CD4-positive, CD25-positive, alpha-beta regulatory T cell (primary cell): Measurements from ENCODE around the gene MARVELD1. TPM values are rescaled to one million over a fixed set of nuclear protein-coding genes. Genes with fewer than 3 reads are reported as not detected.

Experiments
- ATAC-seq, 2 donors: fragments of 150-1000 bp; cut with Tn5 transposase; one replicate each; pipeline ENCODE4 v1.10.0; 2021; ENCODE audit warnings: low read depth in 2 of 2, moderate number of reproducible peaks in 2 of 2, moderate library complexity in 1 of 2
- DNase-seq, 3 donors: peaks; one replicate each; pipeline versions ENCODE4 v3.0.0 to v3.0.0-alpha.2; 2012 to 2022; ENCODE audit warnings: mixed read lengths in 1 of 3
- H3K27ac ChIP-seq: one replicate; pipeline ENCODE4 v1.7.0; 2013; ENCODE audit warnings: mild to moderate bottlenecking, low read length; ENCODE audit not compliant: insufficient read depth, poor library complexity, severe bottlenecking
- H3K27me3 ChIP-seq: one replicate; pipeline ENCODE4 v1.7.0; 2013; ENCODE audit warnings: low read length; ENCODE audit not compliant: control insufficient read depth, insufficient read depth
- H3K36me3 ChIP-seq: one replicate; pipeline ENCODE4 v1.7.0; 2013; ENCODE audit warnings: mild to moderate bottlenecking, low read length, moderate library complexity; ENCODE audit not compliant: control insufficient read depth, insufficient read depth
- H3K4me1 ChIP-seq: 2 replicates; pipeline ENCODE4 v1.7.0; 2013; ENCODE audit warnings: mild to moderate bottlenecking, low read length; ENCODE audit not compliant: insufficient read depth, control insufficient read depth, poor library complexity, severe bottlenecking
- H3K4me3 ChIP-seq: one replicate; pipeline ENCODE4 v1.7.0; 2013; ENCODE audit warnings: low read depth, mild to moderate bottlenecking, low read length, moderate library complexity
- H3K9me3 ChIP-seq, 2 experiments: 1 replicate in 1 of 2; 2 replicates in 1 of 2; pipeline ENCODE4 v1.7.0; 2013; ENCODE audit warnings: low read length in 2 of 2, mild to moderate bottlenecking in 1 of 2, moderate library complexity in 1 of 2; ENCODE audit not compliant: control insufficient read depth in 2 of 2
- H3K27ac Mint-ChIP-seq, 3 donors: one replicate each; pipeline ENCODE4 v1.8.0; 2020 to 2022; ENCODE audit warnings: mild to moderate bottlenecking in 3 of 3, mixed read lengths in 3 of 3, moderate library complexity in 2 of 3
- H3K27me3 Mint-ChIP-seq: one replicate; pipeline ENCODE4 v1.8.0; 2022; ENCODE audit warnings: mild to moderate bottlenecking, mixed read lengths
- H3K36me3 Mint-ChIP-seq: one replicate; pipeline ENCODE4 v1.8.0; 2020; ENCODE audit warnings: mixed read lengths
- H3K4me1 Mint-ChIP-seq, 4 donors: one replicate each; pipeline ENCODE4 v1.8.0; 2020 to 2022; ENCODE audit warnings: mixed read lengths in 4 of 4, mild to moderate bottlenecking in 1 of 4
- H3K4me3 Mint-ChIP-seq, 4 donors: one replicate each; pipeline ENCODE4 v1.8.0; 2020 to 2022; ENCODE audit warnings: mild to moderate bottlenecking in 4 of 4, mixed read lengths in 4 of 4, moderate library complexity in 3 of 4
- H3K9me3 Mint-ChIP-seq, 7 donors: one replicate each; pipeline ENCODE4 v1.8.0; 2020 to 2022; ENCODE audit warnings: mixed read lengths in 7 of 7, mild to moderate bottlenecking in 3 of 7, moderate library complexity in 2 of 7
- polyA plus RNA-seq, 4 donors: library from polyadenylated mRNA; unstranded; fragments of 300-500 nt; fragmentation: Illumina TruSeq; gene quantifications; one replicate each; pipeline ENCODE4 v1.2.3, GENCODE V29; 2021
- total RNA-seq: library from RNA; stranded (reverse); gene quantifications from one replicate; pipeline ENCODE4 v1.2.3, GENCODE V29; 2022

The MARVELD1 gene
- total and polyA plus RNA-seq, 5 donors from 2014 or later: 0.62 TPM; not detected in 4

GRCh38 chr10:97719602-97720001 lies 6.1 kb downstream of the MARVELD1 start:
- H3K36me3 Mint-ChIP-seq: no peaks in the 10 kb centered on the region
- no peak overlapping the region for H3K27ac ChIP-seq
- H3K27ac Mint-ChIP-seq: no peak overlapping the region
- H3K4me1 Mint-ChIP-seq: peaks cover 0 to 6% (median 0%) of the 10 kb centered on the region in 4 donors
- H3K9me3 ChIP-seq: no peaks in the 10 kb centered on the region
- peaks cover 26% of the 10 kb centered on the region for H3K27me3 Mint-ChIP-seq
- ATAC-seq: no peak
- no peaks in the 10 kb centered on the region for H3K27me3 ChIP-seq
- H3K4me3 Mint-ChIP-seq: no peak overlapping the region
- H3K4me3 ChIP-seq: no peak overlapping the region
- no peaks in the 10 kb centered on the region for H3K4me1 ChIP-seq
- no peaks in the 10 kb centered on the region for H3K9me3 Mint-ChIP-seq
- no peak for DNase-seq
- H3K36me3 ChIP-seq: no peaks in the 10 kb centered on the region

- no peaks in the 10 kb centered on the region for H3K9me3 ChIP-seq
- H3K9me3 Mint-ChIP-seq: no peaks in the 10 kb centered on the region
- H3K27me3 Mint-ChIP-seq: peaks cover 23% of the 10 kb centered on the region
- H3K36me3 ChIP-seq: no peaks in the 10 kb centered on the region
- no peak overlapping the region for H3K4me3 Mint-ChIP-seq
- H3K4me3 ChIP-seq: no peak overlapping the region
- ATAC-seq (no peak), DNase-seq (no peak)
- no peaks in the 10 kb centered on the region for H3K4me1 ChIP-seq
- H3K4me1 Mint-ChIP-seq: no peaks in the 10 kb centered on the region
- H3K27ac ChIP-seq: no peak overlapping the region
- peaks cover 7% of the 10 kb centered on the region for H3K27me3 ChIP-seq
- no peaks in the 10 kb centered on the region for H3K36me3 Mint-ChIP-seq
- H3K27ac Mint-ChIP-seq: peak overlapping the region in 1 of 3 donors; percentile 62
Observed at GRCh38 chr10:97721871-97722780, 8.6 kb downstream of the MARVELD1 start.

GRCh38 chr10:97723001-97723400 lies 9.5 kb downstream of the MARVELD1 start:
- H3K27me3 Mint-ChIP-seq: peaks cover 23% of the 10 kb centered on the region
- DNase-seq (no peak), ATAC-seq (no peak)
- no peaks in the 10 kb centered on the region for H3K9me3 Mint-ChIP-seq
- Histone ChIP-seq H3K9me3 (no peaks in the 10 kb centered on the region), H3K36me3 (no peaks in the 10 kb centered on the region), H3K4me1 (no peaks in the 10 kb centered on the region), H3K27ac (no peak overlapping the region), H3K4me3 (no peak overlapping the region), H3K27me3 (peaks cover 7% of the 10 kb centered on the region)
- H3K4me1 Mint-ChIP-seq: no peaks in the 10 kb centered on the region
- no peak overlapping the region for H3K4me3 Mint-ChIP-seq
- no peak overlapping the region for H3K27ac Mint-ChIP-seq
- no peaks in the 10 kb centered on the region for H3K36me3 Mint-ChIP-seq

- ATAC-seq: no peak
- Mint-ChIP-seq H3K27me3 (peaks cover 29% of the 10 kb centered on the region), H3K27ac (no peak overlapping the region), H3K4me1 (no peaks in the 10 kb centered on the region), H3K9me3 (peaks cover 0 to 1% (median 0%) of the 10 kb centered on the region in 7 donors), H3K4me3 (no peak overlapping the region), H3K36me3 (no peaks in the 10 kb centered on the region)
- peaks cover 7% of the 10 kb centered on the region for H3K27me3 ChIP-seq
- DNase-seq: no peak
- H3K4me1 ChIP-seq: no peaks in the 10 kb centered on the region
- no peak overlapping the region for H3K4me3 ChIP-seq
- no peaks in the 10 kb centered on the region for H3K9me3 ChIP-seq
- no peak overlapping the region for H3K27ac ChIP-seq
- H3K36me3 ChIP-seq: no peaks in the 10 kb centered on the region
Observed at GRCh38 chr10:97724341-97724941, 10.9 kb downstream of the MARVELD1 start.

- no peak overlapping the region for H3K4me3 ChIP-seq
- peak in 1 of 3 donors; percentile 16 for DNase-seq
Observed at GRCh38 chr10:97726636-97727178, 13.2 kb downstream of the MARVELD1 start.

GRCh38 chr10:97729014-97729413 lies 15.5 kb downstream of the MARVELD1 start:
- H3K9me3 ChIP-seq: no peaks in the 10 kb centered on the region
- H3K27me3 ChIP-seq: peaks cover 7% of the 10 kb centered on the region
- DNase-seq: no peak
- no peak for ATAC-seq
- no peak overlapping the region for H3K27ac ChIP-seq
- H3K27ac Mint-ChIP-seq: no peak overlapping the region
- peaks cover 0 to 1% (median 0%) of the 10 kb centered on the region in 7 donors for H3K9me3 Mint-ChIP-seq
- peak overlapping the region in 1 of 4 donors; percentile 58 for H3K4me3 Mint-ChIP-seq
- H3K36me3 ChIP-seq: no peaks in the 10 kb centered on the region
- no peak overlapping the region for H3K4me3 ChIP-seq
- H3K4me1 Mint-ChIP-seq: no peaks in the 10 kb centered on the region
- H3K36me3 Mint-ChIP-seq: no peaks in the 10 kb centered on the region
- H3K27me3 Mint-ChIP-seq: peaks cover 35% of the 10 kb centered on the region
- no peaks in the 10 kb centered on the region for H3K4me1 ChIP-seq

More at GRCh38 chr10:97726636-97727178, 13.2 kb downstream of the MARVELD1 start:
- H3K27ac Mint-ChIP-seq: no peak overlapping the region
- Histone ChIP-seq H3K4me1 (no peaks in the 10 kb centered on the region), H3K27me3 (peaks cover 7% of the 10 kb centered on the region), H3K9me3 (no peaks in the 10 kb centered on the region), H3K36me3 (no peaks in the 10 kb centered on the region), H3K27ac (no peak overlapping the region)
- no peaks in the 10 kb centered on the region for H3K4me1 Mint-ChIP-seq
- H3K4me3 Mint-ChIP-seq: no peak overlapping the region
- H3K9me3 Mint-ChIP-seq: peaks cover 0 to 1% (median 0%) of the 10 kb centered on the region in 7 donors
- peaks cover 39% of the 10 kb centered on the region for H3K27me3 Mint-ChIP-seq
- no peak for ATAC-seq
- no peaks in the 10 kb centered on the region for H3K36me3 Mint-ChIP-seq

GRCh38 chr10:97731346-97732051 lies 18.0 kb downstream of the MARVELD1 start:
- Histone ChIP-seq H3K27ac (no peak overlapping the region), H3K27me3 (peaks cover 5% of the 10 kb centered on the region), H3K4me1 (peaks cover under 1% of the 10 kb centered on the region), H3K36me3 (no peaks in the 10 kb centered on the region), H3K9me3 (no peaks in the 10 kb centered on the region), H3K4me3 (no peak overlapping the region)
- peak; percentile 50 to 53 for ATAC-seq
- Mint-ChIP-seq H3K4me1 (peaks cover under 1 to 9% (median 4%) of the 10 kb centered on the region in 4 donors), H3K36me3 (no peaks in the 10 kb centered on the region), H3K4me3 (peak overlapping the region in 2 of 4 donors; percentile 51), H3K27ac (no peak overlapping the region), H3K27me3 (peaks cover 22% of the 10 kb centered on the region), H3K9me3 (peaks cover 0 to 1% (median 0%) of the 10 kb centered on the region in 7 donors)
- DNase-seq: peak; percentile 48 to 58 (median 54)
